Activated naive CD8-positive, alpha-beta T cell treated with anti-CD3 and anti-CD28 coated beads for 36 hours (primary cell): ENCODE measurements around the gene PLEKHG3. TPM values are rescaled to one million over a fixed set of nuclear protein-coding genes. Genes with fewer than 3 reads are reported as not detected.

ENCODE experiments used
- DNase-seq: peaks from one replicate; pipeline ENCODE4 v3.0.0; 2021
- H3K27ac Mint-ChIP-seq: one replicate; pipeline ENCODE4 v1.8.0; 2022; ENCODE audit warnings: mild to moderate bottlenecking, moderate library complexity, mixed read lengths
- H3K27me3 Mint-ChIP-seq: one replicate; pipeline ENCODE4 v1.8.0; 2022; ENCODE audit warnings: mild to moderate bottlenecking, mixed read lengths
- H3K36me3 Mint-ChIP-seq: one replicate; pipeline ENCODE4 v1.8.0; 2021; ENCODE audit warnings: mild to moderate bottlenecking, mixed read lengths
- H3K4me1 Mint-ChIP-seq: one replicate; pipeline ENCODE4 v1.8.0; 2021; ENCODE audit warnings: mixed read lengths
- H3K4me3 Mint-ChIP-seq: one replicate; pipeline ENCODE4 v1.8.0; 2022; ENCODE audit warnings: mild to moderate bottlenecking, moderate library complexity, mixed read lengths
- H3K9me3 Mint-ChIP-seq: one replicate; pipeline ENCODE4 v1.8.0; 2022; ENCODE audit warnings: mixed read lengths
- total RNA-seq, 2 experiments: library from RNA; stranded (reverse); gene quantifications; one replicate each; pipeline ENCODE4 v1.2.3, GENCODE V29; 2021

PLEKHG3 gene
- total RNA-seq, 2 experiments from 2014 or later, result 0.12 TPM; not detected in 1

- H3K9me3 Mint-ChIP-seq, result no peaks in the 10 kb centered on the region
- no peak overlapping the region for H3K27ac Mint-ChIP-seq
- DNase-seq, result no peak
- no peaks in the 10 kb centered on the region for H3K27me3 Mint-ChIP-seq
- H3K36me3 Mint-ChIP-seq, result no peaks in the 10 kb centered on the region
- peaks cover 5% of the 10 kb centered on the region for H3K4me1 Mint-ChIP-seq
- no peak overlapping the region for H3K4me3 Mint-ChIP-seq
These were observed 19.7 kb downstream of the PLEKHG3 start for GRCh38 chr14:64723691-64724577.

DNA sequence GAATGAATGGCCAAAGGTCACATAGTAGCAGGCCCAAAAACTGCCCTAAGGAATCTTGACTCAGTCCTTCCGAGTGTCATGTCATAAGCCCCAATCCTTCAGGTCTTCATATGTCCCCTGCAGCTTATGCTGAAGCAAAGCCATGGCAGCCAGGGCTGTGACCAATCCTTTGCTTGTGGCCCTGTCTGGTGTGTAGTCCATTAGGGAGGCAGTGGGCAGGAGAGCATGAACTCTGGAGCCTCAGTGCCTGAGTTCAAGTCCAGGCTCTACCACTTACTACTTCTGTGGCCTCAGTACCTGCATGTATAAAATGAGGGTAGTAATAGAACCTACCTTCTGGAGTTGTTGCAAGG lies 20.3 kb downstream of the PLEKHG3 start:
- Mint-ChIP-seq H3K36me3 (no peaks in the 10 kb centered on the region), H3K27me3 (no peaks in the 10 kb centered on the region), H3K4me3 (no peak overlapping the region), H3K9me3 (no peaks in the 10 kb centered on the region), H3K27ac (no peak overlapping the region), H3K4me1 (peaks cover 5% of the 10 kb centered on the region)
- DNase-seq, result no peak

- Mint-ChIP-seq H3K27ac (no peak overlapping the region), H3K4me1 (peaks cover 5% of the 10 kb centered on the region), H3K36me3 (no peaks in the 10 kb centered on the region), H3K27me3 (no peaks in the 10 kb centered on the region), H3K4me3 (no peak overlapping the region), H3K9me3 (no peaks in the 10 kb centered on the region)
- no peak for DNase-seq
These were observed 21.1 kb downstream of the PLEKHG3 start for GRCh38 chr14:64725261-64725815.

DNA sequence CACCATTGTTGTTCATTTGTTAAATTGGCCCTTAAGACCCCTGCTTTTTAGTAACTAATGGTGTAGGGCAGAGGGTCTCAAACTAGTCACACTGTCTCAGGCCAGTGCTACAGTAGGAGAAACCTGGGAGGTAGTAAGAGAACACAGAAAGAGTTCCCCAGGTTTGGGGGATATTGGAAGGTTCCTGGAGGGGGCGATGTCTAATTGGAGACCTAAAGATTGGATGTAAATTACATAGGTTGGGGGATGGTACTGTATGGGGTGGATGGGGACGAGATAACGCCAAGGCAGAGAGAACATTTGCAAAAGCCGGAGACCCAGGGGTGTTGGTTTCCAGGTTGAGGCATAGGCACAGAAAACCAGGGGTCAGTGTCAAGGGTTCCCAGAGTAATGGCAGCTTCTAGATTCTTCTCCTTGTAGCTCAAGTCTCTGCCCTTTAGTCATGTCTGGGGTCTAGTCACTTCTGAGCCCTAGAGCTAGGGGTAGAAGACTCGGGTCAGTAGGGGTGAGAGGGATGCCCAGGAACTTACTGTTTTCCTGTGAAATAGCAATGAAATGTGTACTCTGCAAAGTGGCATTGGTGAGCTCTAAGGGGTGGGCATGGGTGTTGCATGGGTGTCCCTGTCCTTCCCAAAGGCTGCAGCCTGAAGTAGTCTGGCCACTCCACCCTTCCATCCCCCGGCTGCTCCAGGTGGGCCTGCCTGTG lies 21.8 kb downstream of the PLEKHG3 start:
- peaks cover 5% of the 10 kb centered on the region for H3K4me1 Mint-ChIP-seq
- H3K36me3 Mint-ChIP-seq, result no peaks in the 10 kb centered on the region
- no peaks in the 10 kb centered on the region for H3K27me3 Mint-ChIP-seq
- no peak for DNase-seq
- no peak overlapping the region for H3K27ac Mint-ChIP-seq
- H3K4me3 Mint-ChIP-seq, result no peak overlapping the region
- no peaks in the 10 kb centered on the region for H3K9me3 Mint-ChIP-seq

- no peak for DNase-seq
- no peaks in the 10 kb centered on the region for H3K36me3 Mint-ChIP-seq
- no peaks in the 10 kb centered on the region for H3K27me3 Mint-ChIP-seq
- H3K27ac Mint-ChIP-seq, result no peak overlapping the region
- peaks cover 5% of the 10 kb centered on the region for H3K4me1 Mint-ChIP-seq
- H3K9me3 Mint-ChIP-seq, result no peaks in the 10 kb centered on the region
- H3K4me3 Mint-ChIP-seq, result no peak overlapping the region
These were observed 22.3 kb downstream of the PLEKHG3 start for GRCh38 chr14:64726585-64726890.

DNA sequence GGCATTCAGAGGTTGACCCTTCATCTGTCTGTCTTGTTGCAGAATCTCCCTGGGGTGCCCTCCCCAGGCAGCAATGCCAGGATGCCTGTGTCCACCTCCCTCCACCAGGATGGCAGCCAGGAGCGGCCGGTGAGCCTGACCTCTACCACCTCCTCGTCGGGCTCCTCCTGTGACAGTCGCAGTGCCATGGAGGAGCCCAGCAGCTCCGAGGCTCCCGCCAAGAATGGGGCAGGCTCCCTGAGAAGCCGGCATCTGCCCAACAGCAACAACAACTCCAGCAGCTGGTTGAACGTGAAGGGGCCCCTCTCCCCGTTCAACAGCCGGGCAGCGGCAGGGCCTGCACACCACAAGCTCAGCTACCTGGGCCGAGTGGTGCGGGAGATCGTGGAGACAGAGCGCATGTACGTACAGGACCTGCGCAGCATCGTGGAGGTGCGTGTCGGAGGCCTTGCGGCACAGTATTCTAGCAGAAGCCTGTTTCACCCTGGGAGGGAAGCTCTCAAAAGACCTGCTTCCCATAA lies 23.4 kb downstream of the PLEKHG3 start:
- H3K4me1 Mint-ChIP-seq, result peaks cover 3% of the 10 kb centered on the region
- no peak overlapping the region for H3K27ac Mint-ChIP-seq
- no peak for DNase-seq
- H3K27me3 Mint-ChIP-seq, result no peaks in the 10 kb centered on the region
- no peaks in the 10 kb centered on the region for H3K9me3 Mint-ChIP-seq
- H3K4me3 Mint-ChIP-seq, result no peak overlapping the region
- H3K36me3 Mint-ChIP-seq, result no peaks in the 10 kb centered on the region

DNA sequence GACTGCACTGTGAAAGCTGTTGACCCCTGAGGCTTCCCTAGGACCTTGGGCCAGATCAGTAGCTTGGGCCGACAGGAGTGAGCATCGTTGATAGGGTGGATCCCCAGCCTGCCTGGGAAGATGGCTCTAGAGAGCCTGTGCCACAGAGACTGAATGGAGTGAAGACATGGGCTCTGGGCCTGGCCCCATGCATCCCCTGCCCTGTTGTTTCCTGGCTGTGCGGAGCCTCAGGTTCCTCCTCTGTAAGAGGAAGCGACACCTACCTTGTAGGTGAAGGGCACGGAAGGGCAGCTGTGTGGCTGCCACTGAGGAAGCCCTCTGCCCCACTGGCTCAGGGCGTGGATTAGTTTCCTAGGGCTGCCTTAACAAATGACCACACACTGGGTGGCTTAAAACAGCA lies 23.9 kb downstream of the PLEKHG3 start:
- DNase-seq, result no peak
- H3K4me1 Mint-ChIP-seq, result no peaks in the 10 kb centered on the region
- H3K27ac Mint-ChIP-seq, result no peak overlapping the region
- no peaks in the 10 kb centered on the region for H3K36me3 Mint-ChIP-seq
- H3K27me3 Mint-ChIP-seq, result no peaks in the 10 kb centered on the region
- H3K9me3 Mint-ChIP-seq, result no peaks in the 10 kb centered on the region
- H3K4me3 Mint-ChIP-seq, result no peak overlapping the region

GRCh38 chr14:64728856-64729255 lies 24.6 kb downstream of the PLEKHG3 start:
- H3K9me3 Mint-ChIP-seq, result no peaks in the 10 kb centered on the region
- no peaks in the 10 kb centered on the region for H3K27me3 Mint-ChIP-seq
- no peak for DNase-seq
- H3K4me3 Mint-ChIP-seq, result no peak overlapping the region
- H3K27ac Mint-ChIP-seq, result no peak overlapping the region
- H3K36me3 Mint-ChIP-seq, result no peaks in the 10 kb centered on the region
- no peaks in the 10 kb centered on the region for H3K4me1 Mint-ChIP-seq

DNA sequence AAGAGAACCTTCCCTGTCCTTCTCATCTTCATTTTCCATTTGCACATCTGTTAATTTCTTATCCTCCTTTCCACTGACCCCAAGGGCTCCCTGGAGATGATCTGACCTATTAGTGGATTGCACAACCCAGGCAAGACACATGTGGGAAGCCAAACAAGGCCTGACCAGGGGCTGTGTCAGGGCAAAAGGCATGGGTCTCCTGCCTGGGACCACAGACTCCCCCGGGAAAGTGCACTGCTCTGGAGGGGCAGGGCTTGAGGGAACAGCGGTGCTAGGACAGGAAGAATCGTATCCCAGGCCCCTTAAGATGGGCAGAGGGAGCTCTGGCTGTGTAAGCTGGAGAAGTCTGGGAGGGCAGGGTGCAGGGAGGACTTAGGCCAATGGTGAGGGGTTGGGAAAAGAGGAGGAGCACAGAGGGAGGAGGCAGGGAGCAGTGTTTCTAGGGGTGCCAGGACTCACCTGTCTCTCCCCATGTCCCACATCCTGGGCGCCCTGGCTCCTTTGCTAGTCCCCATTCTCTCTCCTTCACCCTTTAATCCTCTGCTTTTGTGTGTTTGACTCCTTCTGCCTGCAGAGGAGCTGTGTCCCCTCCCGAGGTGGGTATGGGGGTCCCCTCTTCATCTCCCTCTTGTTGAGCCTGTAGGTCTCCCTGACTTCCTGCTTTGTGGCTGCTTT lies 25.3 kb downstream of the PLEKHG3 start:
- no peak for DNase-seq
- no peak overlapping the region for H3K27ac Mint-ChIP-seq
- H3K27me3 Mint-ChIP-seq, result no peaks in the 10 kb centered on the region
- no peaks in the 10 kb centered on the region for H3K9me3 Mint-ChIP-seq
- H3K4me1 Mint-ChIP-seq, result no peaks in the 10 kb centered on the region
- no peak overlapping the region for H3K4me3 Mint-ChIP-seq
- no peaks in the 10 kb centered on the region for H3K36me3 Mint-ChIP-seq

GRCh38 chr14:64730061-64730440 lies 25.8 kb downstream of the PLEKHG3 start:
- no peaks in the 10 kb centered on the region for H3K36me3 Mint-ChIP-seq
- no peaks in the 10 kb centered on the region for H3K4me1 Mint-ChIP-seq
- no peaks in the 10 kb centered on the region for H3K9me3 Mint-ChIP-seq
- H3K27ac Mint-ChIP-seq, result no peak overlapping the region
- H3K4me3 Mint-ChIP-seq, result no peak overlapping the region
- H3K27me3 Mint-ChIP-seq, result no peaks in the 10 kb centered on the region
- DNase-seq, result no peak

- H3K27ac Mint-ChIP-seq, result no peak overlapping the region
- H3K4me1 Mint-ChIP-seq, result no peaks in the 10 kb centered on the region
These were observed 26.5 kb downstream of the PLEKHG3 start for GRCh38 chr14:64730681-64731080.

GRCh38 chr14:64731141-64731581 lies 26.9 kb downstream of the PLEKHG3 start:
- Mint-ChIP-seq H3K27ac (no peak overlapping the region), H3K4me1 (no peaks in the 10 kb centered on the region), H3K4me3 (no peak overlapping the region), H3K36me3 (no peaks in the 10 kb centered on the region), H3K27me3 (no peaks in the 10 kb centered on the region), H3K9me3 (no peaks in the 10 kb centered on the region)
- no peak for DNase-seq

More at GRCh38 chr14:64730681-64731080, 26.5 kb downstream of the PLEKHG3 start:
- H3K36me3 Mint-ChIP-seq, result no peaks in the 10 kb centered on the region
- H3K27me3 Mint-ChIP-seq, result no peaks in the 10 kb centered on the region
- H3K4me3 Mint-ChIP-seq, result no peak overlapping the region
- no peak for DNase-seq
- no peaks in the 10 kb centered on the region for H3K9me3 Mint-ChIP-seq

- no peaks in the 10 kb centered on the region for H3K9me3 Mint-ChIP-seq
- H3K36me3 Mint-ChIP-seq, result no peaks in the 10 kb centered on the region
- no peak overlapping the region for H3K27ac Mint-ChIP-seq
- DNase-seq, result no peak
- no peaks in the 10 kb centered on the region for H3K27me3 Mint-ChIP-seq
- no peak overlapping the region for H3K4me3 Mint-ChIP-seq
- no peaks in the 10 kb centered on the region for H3K4me1 Mint-ChIP-seq
These were observed 27.8 kb downstream of the PLEKHG3 start for GRCh38 chr14:64732066-64732465.

DNA sequence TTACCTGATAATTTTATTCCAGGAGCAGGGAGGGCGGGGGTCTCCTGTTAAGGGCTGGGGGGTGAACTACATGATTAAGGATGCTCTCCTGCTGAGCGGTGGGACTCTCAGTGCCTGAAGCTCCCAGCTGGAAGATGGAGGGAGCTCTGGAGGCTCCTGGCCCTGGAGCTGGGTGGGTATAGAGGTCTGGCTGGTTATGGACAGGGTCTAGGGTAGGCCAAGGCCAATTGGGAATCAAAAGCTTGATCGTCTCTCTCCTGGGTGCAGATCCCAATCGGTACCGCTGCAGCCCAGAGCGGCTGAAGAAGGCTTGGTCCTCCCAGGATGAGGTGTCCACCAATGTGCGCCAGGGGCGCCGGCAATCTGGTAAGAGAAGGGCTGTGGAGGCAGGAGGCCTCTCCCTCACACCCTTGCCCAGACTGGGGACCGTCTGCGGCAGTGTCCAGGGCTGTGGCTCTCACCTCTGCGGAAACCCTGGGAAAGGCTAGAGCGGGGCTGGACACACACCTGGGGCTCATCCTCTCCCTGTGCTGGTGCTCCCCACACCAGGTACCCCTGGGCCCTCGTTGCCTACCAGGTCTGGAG lies 28.4 kb downstream of the PLEKHG3 start:
- no peaks in the 10 kb centered on the region for H3K9me3 Mint-ChIP-seq
- H3K36me3 Mint-ChIP-seq, result no peaks in the 10 kb centered on the region
- H3K4me1 Mint-ChIP-seq, result no peaks in the 10 kb centered on the region
- DNase-seq, result no peak
- H3K4me3 Mint-ChIP-seq, result no peak overlapping the region
- no peak overlapping the region for H3K27ac Mint-ChIP-seq
- H3K27me3 Mint-ChIP-seq, result no peaks in the 10 kb centered on the region

- no peaks in the 10 kb centered on the region for H3K27me3 Mint-ChIP-seq
- no peaks in the 10 kb centered on the region for H3K4me1 Mint-ChIP-seq
- H3K9me3 Mint-ChIP-seq, result no peaks in the 10 kb centered on the region
- H3K4me3 Mint-ChIP-seq, result no peak overlapping the region
- no peaks in the 10 kb centered on the region for H3K36me3 Mint-ChIP-seq
- no peak for DNase-seq
- no peak overlapping the region for H3K27ac Mint-ChIP-seq
These were observed 29.1 kb downstream of the PLEKHG3 start for GRCh38 chr14:64733321-64733720.
